ENCODE measurements around the gene MED23. TPM values are rescaled to one million over a fixed set of nuclear protein-coding genes. Genes with fewer than 3 reads are reported as not detected.
A peak's percentile ranks its signal among the peaks of the same experiment; 100 is the strongest.

Gene MED23
- total RNA-seq, 4 donors from 2014 or later: 20.1 to 29.0 (median 25.2) TPM

GRCh38 chr6:131636880-131637792, 9.1 kb upstream of the MED23 start, which contains the start of gene ENPP3:
Gene ENPP3 (plus strand): TSS chr6:131637302. CDS start chr6:131637385, 83 bp downstream.
- intact Hi-C loops (cut with DNase I; ENCODE audit: low total_unique reads): no loop called here
- no peak within 1 kb of the TSS for H3K4me3 ChIP-seq (ENCODE audit: low read depth, poor library complexity, severe bottlenecking)
- DNase-seq (ENCODE audit: low spot score in 2 of 2): no peak
- TF ChIP-seq CTCF (IDR thresholded peaks at IDR 0.05) (no peak), POLR2A (IDR thresholded peaks at IDR 0.05) (no peak)
- 67 to 79% methylated on average over 10 of the region's 10 CpGs for WGBS, 2 donors

DNA sequence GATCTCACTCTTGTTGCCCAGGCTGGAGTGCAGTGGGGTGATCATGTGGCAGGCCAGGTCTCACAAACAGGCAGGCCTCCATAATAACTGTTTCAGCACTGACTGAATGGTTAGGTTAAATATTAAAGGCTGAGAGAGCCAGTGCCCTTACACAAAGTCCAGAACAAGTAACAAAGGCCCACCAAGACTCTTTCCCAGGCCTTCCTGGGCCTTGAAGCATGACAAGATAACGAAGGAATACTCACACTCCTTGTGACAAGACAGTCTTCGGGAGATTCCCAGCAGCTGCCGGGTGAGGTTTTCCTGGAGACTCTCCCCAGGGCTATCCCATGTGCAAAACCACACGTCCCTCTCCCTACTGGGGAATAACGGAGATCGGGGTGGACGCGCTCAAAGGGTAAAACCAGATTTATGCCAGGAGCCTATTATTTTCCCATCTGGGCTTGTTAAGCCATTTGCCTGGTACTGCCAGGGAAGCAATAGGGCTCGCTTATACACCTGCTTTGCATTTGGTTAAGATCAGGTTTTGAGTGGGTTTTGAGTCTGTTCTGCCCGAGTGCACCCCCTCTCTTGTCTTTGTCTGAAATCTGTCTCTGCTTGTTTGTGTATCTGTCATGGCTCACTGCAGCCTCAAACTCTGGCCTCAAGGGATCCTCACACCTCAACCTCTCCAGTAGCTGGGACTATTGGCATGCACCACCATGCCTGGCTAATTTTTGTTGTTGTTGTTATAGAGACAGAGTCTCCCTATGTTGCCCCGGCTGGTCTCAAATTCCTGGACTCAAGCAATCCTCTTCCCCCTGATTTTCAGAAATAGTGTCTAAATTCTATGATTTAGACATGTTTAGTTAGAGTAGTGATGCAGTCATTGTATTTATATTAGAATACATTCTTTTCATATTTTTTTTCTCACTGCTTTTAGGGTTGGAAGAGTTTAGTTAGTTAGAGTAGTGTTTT, 7.6 kb upstream of the MED23 start:
- no peak overlapping the region for H3K4me3 ChIP-seq (ENCODE audit: low read depth, poor library complexity, severe bottlenecking)
- WGBS, 2 donors: 90 to 93% methylated on average over 11 of the region's 11 CpGs
- no peak for TF ChIP-seq CTCF (IDR thresholded peaks at IDR 0.05)
- TF ChIP-seq POLR2A (IDR thresholded peaks at IDR 0.05): no peak
- intact Hi-C loops (cut with DNase I; ENCODE audit: low total_unique reads): no loop called here
- no peak for DNase-seq (ENCODE audit: low spot score in 2 of 2)

GRCh38 chr6:131631625-131632289, 3.7 kb upstream of the MED23 start:
- 65 to 81% methylated on average over 3 of the region's 3 CpGs for WGBS, 2 donors
- H3K4me3 ChIP-seq (ENCODE audit: low read depth, poor library complexity, severe bottlenecking): no peak overlapping the region
- intact Hi-C loops (cut with DNase I; ENCODE audit: low total_unique reads): no loop called here
- no peak for TF ChIP-seq CTCF (IDR thresholded peaks at IDR 0.05)
- TF ChIP-seq POLR2A (IDR thresholded peaks at IDR 0.05): no peak
- no peak for DNase-seq (ENCODE audit: low spot score in 2 of 2)

GRCh38 chr6:131629651-131630050, 1.6 kb upstream of the MED23 start:
- 30% methylated on average over 2 of the region's 2 CpGs for WGBS, 2 donors
- TF ChIP-seq CTCF (IDR thresholded peaks at IDR 0.05) (no peak), POLR2A (IDR thresholded peaks at IDR 0.05) (no peak)
- H3K4me3 ChIP-seq (ENCODE audit: low read depth, poor library complexity, severe bottlenecking): no peak overlapping the region
- peak in 1 of 2 donors; percentile 23 for DNase-seq (ENCODE audit: low spot score in 2 of 2)
- intact Hi-C loops (cut with DNase I; ENCODE audit: low total_unique reads): no loop called here

- intact Hi-C loops (cut with DNase I; ENCODE audit: low total_unique reads): no loop called here
- TF ChIP-seq POLR2A (IDR thresholded peaks at IDR 0.05) (no peak), CTCF (IDR thresholded peaks at IDR 0.05) (no peak)
- 8 to 11% methylated on average over 1 of the region's 1 CpG for WGBS, 2 donors
- no peak for DNase-seq (ENCODE audit: low spot score in 2 of 2)
- H3K4me3 ChIP-seq (ENCODE audit: low read depth, poor library complexity, severe bottlenecking): no peak overlapping the region
Observed at GRCh38 chr6:131628726-131629125, 684 bp upstream of the MED23 start.

All from lower leg skin (tissue), 4 donors.